HepG2 (cell line): ENCODE data around the gene SMNDC1. TPM values are rescaled to one million over a fixed set of nuclear protein-coding genes. Genes with fewer than 3 reads are reported as not detected.

Experiments used
- ATAC-seq: fragments of 200-7000 bp; cut with Tn5 transposase; 3 replicates; pipeline ENCODE4 v1.9.1; 2020; ENCODE audit warnings: mild to moderate bottlenecking, moderate library complexity
- BruUV-seq: library from RNA; stranded (reverse); fragments of 400-500 nt; replicated peaks from 2 replicates; lab custom pipeline; 2021; lab: Mats Ljungman, UMichigan
- CTCF ChIA-PET: fragments of 300-600 bp; formaldehyde crosslinking; extraction: SDS; loops from one replicate; lab custom pipeline; 2021; ENCODE audit warnings: low total read pairs, inconsistent platforms, low intra/inter-chr PET ratio; lab: Yijun Ruan, JAX
- POLR2A ChIA-PET: fragments of 350-600 bp; sonication (Branson Sonifier 250); formaldehyde crosslinking; loops from one replicate; lab custom pipeline; 2020; ENCODE audit warnings: antibody characterized with exemption, inconsistent platforms; lab: Yijun Ruan, JAX
- DNase-seq: peaks from one replicate; pipeline ENCODE4 v3.0.0-alpha.2; 2015; ENCODE audit warnings: low spot score
- FAIRE-seq: peaks from 3 replicates; lab custom pipeline; 2011; peaks lifted over from hg19 to GRCh38; lab: Jason Lieb, UNC
- H2AFZ ChIP-seq: one replicate; pipeline ENCODE4 v1.6.1; 2011; ENCODE audit warnings: low read length, inconsistent platforms
- H3K27ac ChIP-seq: fragments of 300-600 bp; 3 replicates; pipeline ENCODE4 v1.8.0; 2011; ENCODE audit warnings: mixed run types, mild to moderate bottlenecking, mixed read lengths, low read length, inconsistent platforms; ENCODE audit not compliant: insufficient read depth; ENCODE audit errors: extremely low read length
- H3K27me3 ChIP-seq, 2 experiments: fragments of 200-600 bp in 1 of 2; 2 replicates in 1 of 2; 3 replicates in 1 of 2; pipeline versions ENCODE4 v1.6.0 to v1.8.0; 2011; ENCODE audit warnings: low read length in 2 of 2, mild to moderate bottlenecking in 2 of 2, moderate library complexity in 2 of 2, inconsistent platforms in 1 of 2; ENCODE audit not compliant: insufficient read depth in 2 of 2, control insufficient read depth in 1 of 2
- H3K36me3 ChIP-seq, 2 experiments: fragments of 200-600 bp in 1 of 2; replicated peaks in 1 of 2; 2 replicates in 1 of 2; 3 replicates in 1 of 2; pipeline versions ENCODE4 v1.5.1 to v1.8.0; 2011; ENCODE audit warnings: low read length in 2 of 2, inconsistent platforms in 1 of 2; ENCODE audit not compliant: insufficient read depth in 2 of 2, control insufficient read depth in 1 of 2
- H3K4me1 ChIP-seq: 2 replicates; pipeline ENCODE4 v1.5.1; 2012; ENCODE audit warnings: low read length, inconsistent platforms; ENCODE audit not compliant: insufficient read depth
- H3K4me2 ChIP-seq: 2 replicates; pipeline ENCODE4 v1.6.0; 2011; ENCODE audit warnings: low read depth, low read length, inconsistent platforms
- H3K4me3 ChIP-seq, 3 experiments: fragments of 200-600 bp in 1 of 3; sonication (generic), shearing (Covaris generic) in 1 of 3; replicated peaks in 1 of 3; 2 replicates each; pipeline ENCODE4 v1.5.1; 2011 to 2016; ENCODE audit warnings: low read length in 3 of 3, inconsistent platforms in 2 of 3, low read depth in 2 of 3, mild to moderate bottlenecking in 2 of 3, control low read depth in 1 of 3, mixed read lengths in 1 of 3; ENCODE audit not compliant: insufficient read depth in 1 of 3
- H3K79me2 ChIP-seq: one replicate; pipeline ENCODE4 v1.6.1; 2011; ENCODE audit warnings: low read length, inconsistent platforms; ENCODE audit not compliant: insufficient read depth
- H3K9ac ChIP-seq: 2 replicates; pipeline ENCODE4 v1.6.0; 2011; ENCODE audit warnings: mild to moderate bottlenecking, low read depth, low read length, inconsistent platforms; ENCODE audit not compliant: insufficient read depth
- H3K9me3 ChIP-seq: 2 replicates; pipeline ENCODE4 v1.5.1; 2012; ENCODE audit warnings: mild to moderate bottlenecking, low read length
- H4K20me1 ChIP-seq: 2 replicates; pipeline ENCODE4 v1.6.0; 2011; ENCODE audit warnings: inconsistent platforms, mild to moderate bottlenecking, low read length, moderate library complexity; ENCODE audit not compliant: insufficient read depth
- FOXJ3 ChIP-seq: sonication (generic); formaldehyde crosslinking; IDR thresholded peaks from 2 replicates; pipeline ENCODE4 v1.4.0; 2020; ENCODE audit warnings: missing genetic modification reagents, mild to moderate bottlenecking, borderline replicate concordance
- MZF1 ChIP-seq: sonication (generic); formaldehyde crosslinking; IDR thresholded peaks from 2 replicates; pipeline ENCODE4 v1.8.1; 2023; ENCODE audit warnings: mild to moderate bottlenecking, missing genetic modification reagents, borderline replicate concordance
- POLR2AphosphoS2 ChIP-seq: IDR thresholded peaks from 2 replicates; pipeline ENCODE4 v1.6.1; 2011; ENCODE audit warnings: low read depth, low read length, improper control_type of control experiment
- SNRNP70 ChIP-seq: fragments of 200-400 bp; formaldehyde crosslinking; IDR thresholded peaks from 2 replicates; pipeline ENCODE4 v1.6.1; 2017; ENCODE audit warnings: mild to moderate bottlenecking, low read depth, low read length, moderate library complexity
- SSRP1 ChIP-seq: IDR thresholded peaks from 2 replicates; pipeline ENCODE4 v1.6.1; 2016; ENCODE audit warnings: control low read depth
- ZNF143 ChIP-seq: sonication (generic); formaldehyde crosslinking; IDR thresholded peaks from 2 replicates; pipeline ENCODE4 v1.4.0; 2020; ENCODE audit warnings: missing genetic modification reagents
- ZNF232 ChIP-seq: sonication (generic); formaldehyde crosslinking; IDR thresholded peaks from 2 replicates; pipeline ENCODE4 v1.4.0; 2020; ENCODE audit warnings: missing genetic modification reagents, borderline replicate concordance
- ZNF318 ChIP-seq: sonication (generic); formaldehyde crosslinking; IDR thresholded peaks from 2 replicates; pipeline ENCODE4 v1.4.0; 2020; ENCODE audit warnings: mild to moderate bottlenecking, missing genetic modification reagents
- ZNF501 ChIP-seq: sonication (generic); formaldehyde crosslinking; IDR thresholded peaks from 2 replicates; pipeline ENCODE4 v1.5.1; 2020; ENCODE audit warnings: mild to moderate bottlenecking, moderate library complexity, missing genetic modification reagents
- ZNF564 ChIP-seq: sonication (generic); formaldehyde crosslinking; IDR thresholded peaks from 2 replicates; pipeline ENCODE4 v1.8.1; 2023; ENCODE audit warnings: mild to moderate bottlenecking, missing genetic modification reagents
- WGBS: methylation state at CpG from one replicate; pipeline ENCODE4 v1.1.6; 2017; ENCODE audit warnings: low lambda C conversion rate; 5-methylcytosine and 5-hydroxymethylcytosine counted together
- in situ Hi-C: cut with HindIII; loops from 2 replicates; pipeline ENCODE4 v1.10.0; 2017; ENCODE audit warnings: low pct_unique_long_range_greater_than_20kb; ENCODE audit not compliant: extremely low pct_ligation_motif_present
- intact Hi-C: fragments of 100-400 bp; cut with micrococcal nuclease; formaldehyde crosslinking; loops from one replicate; pipeline ENCODE4 v1.10.0; 2022; ENCODE audit not compliant: unreplicated experiment
- polyA plus RNA-seq, 8 experiments: library from polyadenylated mRNA; depleted of rRNA in 3 of 8; stranded (reverse) in 7 of 8; unstranded in 1 of 8; fragments of >200 nt; fragmentation: Illumina TruSeq in 4 of 8; extraction: Trizol in 4 of 8; gene quantifications; 2 replicates each; pipeline versions ENCODE4 v1.2.1 to v1.2.3, GENCODE V29; 2011 to 2016; ENCODE audit warnings: low read depth in 4 of 8, missing spikeins in 1 of 8, mixed read lengths in 1 of 8; ENCODE audit not compliant: insufficient read depth in 1 of 8
- total RNA-seq, 5 experiments: library from RNA; depleted of rRNA; stranded (reverse); fragments of >200 nt; fragmentation: Illumina TruSeq; extraction: Trizol; gene quantifications; 2 replicates each; pipeline ENCODE4 v1.2.3, GENCODE V29; 2016; ENCODE audit warnings: low read depth in 1 of 5
- TF ChIP-seq, protein P1 (sequence below): sonication (generic); formaldehyde crosslinking; IDR thresholded peaks from 2 replicates; pipeline ENCODE4 v1.5.0; 2020; ENCODE audit warnings: missing genetic modification reagents, mild to moderate bottlenecking, borderline replicate concordance

Gene SMNDC1
- total and polyA plus RNA-seq, 2 of the 13 experiments (the other 11 are each of a cell fraction or from before 2014, with no cell fraction given), result 7.8 to 8.9 TPM

GRCh38 chr10:110267276-110267675, 37.4 kb downstream of the SMNDC1 start:
- no peaks in the 10 kb centered on the region; a peak in 1 of 5 replicates for H3K27me3 ChIP-seq
- 0 out of 2 replicates have a peak, but pooled peaks cover 8% of the 10 kb centered on the region for H4K20me1 ChIP-seq
- ChIA-PET POLR2A (no interaction called here), CTCF (no interaction called here)
- no peaks in the 10 kb centered on the region for H3K36me3 ChIP-seq
- DNase-seq (no peak), ATAC-seq (no peak), FAIRE-seq (no peak)
- H3K9ac ChIP-seq, result no peak overlapping the region
- intact Hi-C loops (no loop called here), in situ Hi-C loops (no loop called here)
- no peaks in the 10 kb centered on the region for H3K9me3 ChIP-seq
- H2AFZ ChIP-seq, result no peak overlapping the region
- H3K27ac ChIP-seq, result no peak overlapping the region
- TF ChIP-seq ZNF318 (no peak), ZNF501 (CRISPR knock-in tag) (no peak), ZNF143 (CRISPR knock-in tag) (no peak), FOXJ3 (CRISPR knock-in tag) (no peak), SNRNP70 (no peak), ZNF564 (no peak), POLR2AphosphoS2 (no peak), SSRP1 (CRISPR knock-in tag) (no peak), ZNF232 (CRISPR knock-in tag) (no peak), MZF1 (no peak)
- TF ChIP-seq, protein P1, sequence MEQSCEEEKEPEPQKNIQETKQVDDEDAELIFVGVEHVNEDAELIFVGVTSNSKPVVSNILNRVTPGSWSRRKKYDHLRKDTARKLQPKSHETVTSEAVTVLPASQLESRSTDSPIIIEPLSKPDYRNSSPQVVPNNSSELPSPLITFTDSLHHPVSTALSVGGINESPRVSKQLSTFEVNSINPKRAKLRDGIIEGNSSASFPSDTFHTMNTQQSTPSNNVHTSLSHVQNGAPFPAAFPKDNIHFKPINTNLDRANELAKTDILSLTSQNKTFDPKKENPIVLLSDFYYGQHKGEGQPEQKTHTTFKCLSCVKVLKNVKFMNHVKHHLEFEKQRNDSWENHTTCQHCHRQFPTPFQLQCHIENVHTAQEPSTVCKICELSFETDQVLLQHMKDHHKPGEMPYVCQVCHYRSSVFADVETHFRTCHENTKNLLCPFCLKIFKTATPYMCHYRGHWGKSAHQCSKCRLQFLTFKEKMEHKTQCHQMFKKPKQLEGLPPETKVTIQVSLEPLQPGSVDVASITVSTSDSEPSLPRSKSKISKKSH (CRISPR knock-in tag), result no peak
- peaks cover 38% of the 10 kb centered on the region for H3K4me1 ChIP-seq
- WGBS, result 93% methylated on average over 1 of the region's 1 CpG
- H3K4me2 ChIP-seq, result no peak overlapping the region
- BruUV-seq, result no TSS peak
- H3K79me2 ChIP-seq, result peaks cover 10% of the 10 kb centered on the region
- no peak overlapping the region for H3K4me3 ChIP-seq
